ENCODE measurements around the gene SLC18A2.

GRCh38 chr10:117237401-117237991 lies 3.4 kb upstream of the SLC18A2 start:
- TF ChIP-seq, protein P1, sequence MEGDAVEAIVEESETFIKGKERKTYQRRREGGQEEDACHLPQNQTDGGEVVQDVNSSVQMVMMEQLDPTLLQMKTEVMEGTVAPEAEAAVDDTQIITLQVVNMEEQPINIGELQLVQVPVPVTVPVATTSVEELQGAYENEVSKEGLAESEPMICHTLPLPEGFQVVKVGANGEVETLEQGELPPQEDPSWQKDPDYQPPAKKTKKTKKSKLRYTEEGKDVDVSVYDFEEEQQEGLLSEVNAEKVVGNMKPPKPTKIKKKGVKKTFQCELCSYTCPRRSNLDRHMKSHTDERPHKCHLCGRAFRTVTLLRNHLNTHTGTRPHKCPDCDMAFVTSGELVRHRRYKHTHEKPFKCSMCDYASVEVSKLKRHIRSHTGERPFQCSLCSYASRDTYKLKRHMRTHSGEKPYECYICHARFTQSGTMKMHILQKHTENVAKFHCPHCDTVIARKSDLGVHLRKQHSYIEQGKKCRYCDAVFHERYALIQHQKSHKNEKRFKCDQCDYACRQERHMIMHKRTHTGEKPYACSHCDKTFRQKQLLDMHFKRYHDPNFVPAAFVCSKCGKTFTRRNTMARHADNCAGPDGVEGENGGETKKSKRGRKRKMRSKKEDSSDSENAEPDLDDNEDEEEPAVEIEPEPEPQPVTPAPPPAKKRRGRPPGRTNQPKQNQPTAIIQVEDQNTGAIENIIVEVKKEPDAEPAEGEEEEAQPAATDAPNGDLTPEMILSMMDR (IDR thresholded peaks at IDR 0.05) = no peak
- no peak for TF ChIP-seq ZFX (IDR thresholded peaks at IDR 0.05; ENCODE audit: borderline replicate concordance)

Measured in 22Rv1 (cell line).